GM19035 (cell line): ENCODE results near the gene NACC2.
"Not testable (repeated sequence)": the region's sequence is repeated elsewhere in the genome, so short reads cannot be mapped to it uniquely, and the experiment has no call there.

Experiments used
- ATAC-seq: cut with Tn5 transposase; IDR thresholded peaks from one replicate; pipeline ENCODE4 v1.9.1; 2021; ENCODE audit not compliant: unreplicated experiment

NACC2 gene

GRCh38 chr9:136083558-136084062, 11.5 kb downstream of the NACC2 start:
- no peak for ATAC-seq

GRCh38 chr9:136082496-136083361, 12.4 kb downstream of the NACC2 start:
- ATAC-seq, result no peak

- ATAC-seq, result no peak
These were observed 13.1 kb downstream of the NACC2 start for GRCh38 chr9:136081826-136082495.

GRCh38 chr9:136081113-136081825, 13.8 kb downstream of the NACC2 start:
- ATAC-seq, result no peak

- no peak for ATAC-seq
These were observed 14.4 kb downstream of the NACC2 start for GRCh38 chr9:136080716-136081112.

- ATAC-seq, result no peak
These were observed 15.2 kb downstream of the NACC2 start for GRCh38 chr9:136079916-136080246.

- ATAC-seq, result no peak
These were observed 15.7 kb downstream of the NACC2 start for GRCh38 chr9:136079211-136079915.

- ATAC-seq, result no peak
These were observed 16.5 kb downstream of the NACC2 start for GRCh38 chr9:136078498-136079011.

GRCh38 chr9:136078024-136078423, 17.1 kb downstream of the NACC2 start:
- ATAC-seq, result no peak

GRCh38 chr9:136077491-136077890, 17.6 kb downstream of the NACC2 start:
- no peak for ATAC-seq

GRCh38 chr9:136075881-136076678, 19.0 kb downstream of the NACC2 start:
- no peak for ATAC-seq

- ATAC-seq, result no peak
These were observed 19.8 kb downstream of the NACC2 start for GRCh38 chr9:136075134-136075841.

- no peak for ATAC-seq
These were observed 20.4 kb downstream of the NACC2 start for GRCh38 chr9:136074706-136075105.

GRCh38 chr9:136062657-136063439, 32.2 kb downstream of the NACC2 start:
- no peak for ATAC-seq

GRCh38 chr9:136061916-136062315, 33.2 kb downstream of the NACC2 start:
- ATAC-seq, result not testable (repeated sequence)

- ATAC-seq, result no peak
These were observed 33.7 kb downstream of the NACC2 start for GRCh38 chr9:136061405-136061804.

- no peak for ATAC-seq
These were observed 34.3 kb downstream of the NACC2 start for GRCh38 chr9:136060671-136061371.
